HFFc6 (cell line): ENCODE data around the gene SAMD9. TPM values are rescaled to one million over a fixed set of nuclear protein-coding genes. Genes with fewer than 3 reads are reported as not detected.
"Not testable (repeated sequence)": the region's sequence is repeated elsewhere in the genome, so short reads cannot be mapped to it uniquely, and the experiment has no call there.

Experiments
- DNase-seq: peaks from one replicate; pipeline ENCODE4 v3.0.0-alpha.2; 2018
- H3K27ac Mint-ChIP-seq: 2 replicates; pipeline ENCODE4 v1.8.0; 2020; ENCODE audit warnings: mild to moderate bottlenecking, mixed read lengths
- H3K27me3 Mint-ChIP-seq: 2 replicates; pipeline ENCODE4 v1.8.0; 2021; ENCODE audit warnings: mild to moderate bottlenecking, moderate library complexity, mixed read lengths; ENCODE audit not compliant: insufficient read depth
- H3K36me3 Mint-ChIP-seq: 2 replicates; pipeline ENCODE4 v1.8.0; 2021; ENCODE audit warnings: low read depth, mixed read lengths
- H3K4me1 Mint-ChIP-seq: 2 replicates; pipeline ENCODE4 v1.8.0; 2020; ENCODE audit warnings: low read depth, mixed read lengths
- H3K4me3 Mint-ChIP-seq: 2 replicates; pipeline ENCODE4 v1.8.0; 2020; ENCODE audit warnings: mild to moderate bottlenecking, moderate library complexity, mixed read lengths
- H3K9me3 Mint-ChIP-seq: 2 replicates; pipeline ENCODE4 v1.8.0; 2020; ENCODE audit warnings: mild to moderate bottlenecking, mixed read lengths
- CTCF ChIP-seq: fragments of 200-600 bp; sonication (generic); IDR thresholded peaks from 2 replicates; pipeline ENCODE4 v1.5.0; 2021; ENCODE audit warnings: antibody characterized with exemption, mild to moderate bottlenecking
- total RNA-seq, 6 experiments: library from RNA; stranded (reverse); fragmentation: NEBNext Ultra II Directional; extraction: Animal tissue kit (Norgen Biotek cat#: 25700); gene quantifications; 2 replicates in 1 of 6; 3 replicates in 5 of 6; pipeline ENCODE4 v1.2.3, GENCODE V29; 2021

SAMD9 gene
- total RNA-seq, 6 experiments from 2014 or later, result 8.7 to 17.6 (median 14.4) TPM

DNA sequence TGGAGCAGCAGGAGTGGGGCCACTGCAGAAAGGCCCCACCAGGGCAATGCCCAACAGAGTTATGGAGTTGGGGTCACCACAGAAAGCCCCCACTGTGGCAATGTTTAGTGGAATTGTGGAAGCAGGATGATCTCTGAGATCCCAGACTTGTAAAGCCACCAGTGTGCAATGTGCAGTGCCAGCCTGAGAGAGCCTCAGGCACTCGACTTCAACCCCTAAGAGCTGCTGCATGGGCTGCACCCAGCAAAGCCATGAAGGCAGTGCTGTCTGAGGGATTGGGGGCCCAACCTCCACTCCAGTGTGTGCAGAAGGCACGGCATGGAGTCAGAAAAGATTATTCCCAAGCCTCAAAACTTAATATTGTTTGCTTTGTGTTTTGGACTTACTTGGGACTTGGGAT lies 20.4 kb downstream of the SAMD9 start:
- no peak for DNase-seq
- no peaks in the 10 kb centered on the region for H3K4me1 Mint-ChIP-seq
- H3K36me3 Mint-ChIP-seq, result peaks cover 6% of the 10 kb centered on the region
- no peaks in the 10 kb centered on the region for H3K9me3 Mint-ChIP-seq
- H3K27me3 Mint-ChIP-seq, result peaks cover 6% of the 10 kb centered on the region
- TF ChIP-seq CTCF, result no peak
- no peak overlapping the region for H3K4me3 Mint-ChIP-seq
- no peak overlapping the region for H3K27ac Mint-ChIP-seq

DNA sequence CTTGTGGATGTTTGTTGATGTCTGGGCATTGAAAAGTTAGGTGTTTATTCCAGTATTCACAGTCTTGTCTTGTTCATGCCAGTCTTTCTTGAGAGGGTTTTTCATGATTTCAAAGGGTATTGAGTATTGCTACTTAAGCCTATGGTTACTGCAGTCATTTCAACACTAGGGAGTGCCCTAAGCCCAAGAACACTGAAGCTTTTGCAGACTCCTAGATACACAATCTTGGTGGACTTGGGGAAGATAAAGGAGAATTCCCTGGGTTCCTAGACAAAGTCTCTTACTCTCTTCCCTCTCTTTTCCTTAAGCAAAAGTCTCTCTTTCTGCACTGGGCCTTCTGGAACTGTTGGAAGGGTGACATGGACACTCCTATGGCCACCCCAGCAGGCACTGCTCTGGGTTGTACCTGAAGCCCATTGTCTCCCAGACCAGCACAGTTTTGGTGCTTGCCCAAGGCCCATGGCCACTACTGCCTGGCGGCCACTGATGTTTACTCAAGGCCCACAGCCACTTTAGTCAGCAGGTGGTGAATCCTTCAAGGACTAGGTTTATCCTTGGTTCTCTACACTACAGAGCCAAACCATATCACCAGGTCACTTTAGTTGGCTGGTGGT lies 24.9 kb downstream of the SAMD9 start:
- H3K27me3 Mint-ChIP-seq, result peaks cover 11% of the 10 kb centered on the region
- H3K4me1 Mint-ChIP-seq, result peaks cover 4% of the 10 kb centered on the region
- TF ChIP-seq CTCF, result peak; percentile 75
- H3K4me3 Mint-ChIP-seq, result no peak overlapping the region
- no peaks in the 10 kb centered on the region for H3K9me3 Mint-ChIP-seq
- H3K27ac Mint-ChIP-seq, result no peak overlapping the region
- H3K36me3 Mint-ChIP-seq, result no peaks in the 10 kb centered on the region
- peak; percentile 46 for DNase-seq

DNA sequence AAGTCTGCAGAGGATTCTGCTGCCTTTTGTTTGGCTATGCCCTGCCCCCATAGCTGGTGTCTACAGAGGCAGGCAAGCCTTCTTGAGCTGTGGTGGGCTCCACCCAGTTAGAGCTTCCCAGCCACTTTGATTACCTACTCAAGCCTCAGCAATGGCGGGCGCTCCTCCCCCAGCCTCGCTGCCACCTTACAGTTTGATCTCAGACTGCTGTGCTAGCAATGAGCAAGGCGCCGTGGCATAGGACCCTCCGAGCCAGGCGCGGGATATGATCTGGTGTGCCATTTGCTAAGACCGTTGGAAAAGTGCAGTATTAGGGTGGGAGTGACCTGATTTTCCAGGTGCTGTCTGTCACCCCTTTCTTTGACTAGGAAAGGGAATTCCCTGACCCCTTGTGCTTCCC lies 44.4 kb downstream of the SAMD9 start:
- not testable (repeated sequence) for H3K4me3 Mint-ChIP-seq, H3K9me3 Mint-ChIP-seq, H3K27ac Mint-ChIP-seq, DNase-seq, H3K36me3 Mint-ChIP-seq, H3K4me1 Mint-ChIP-seq
- peaks cover 16% of the 10 kb centered on the region for H3K27me3 Mint-ChIP-seq

- Mint-ChIP-seq H3K9me3 (peaks cover 17% of the 10 kb centered on the region; the same call in 1 of the 2 replicates), H3K4me3 (no peak overlapping the region), H3K27ac (no peak overlapping the region), H3K27me3 (peaks cover 13% of the 10 kb centered on the region), H3K4me1 (no peaks in the 10 kb centered on the region), H3K36me3 (no peaks in the 10 kb centered on the region)
- TF ChIP-seq CTCF, result no peak
- DNase-seq, result no peak
Observed at GRCh38 chr7:93062599-93062998, 55.2 kb downstream of the SAMD9 start.

DNA sequence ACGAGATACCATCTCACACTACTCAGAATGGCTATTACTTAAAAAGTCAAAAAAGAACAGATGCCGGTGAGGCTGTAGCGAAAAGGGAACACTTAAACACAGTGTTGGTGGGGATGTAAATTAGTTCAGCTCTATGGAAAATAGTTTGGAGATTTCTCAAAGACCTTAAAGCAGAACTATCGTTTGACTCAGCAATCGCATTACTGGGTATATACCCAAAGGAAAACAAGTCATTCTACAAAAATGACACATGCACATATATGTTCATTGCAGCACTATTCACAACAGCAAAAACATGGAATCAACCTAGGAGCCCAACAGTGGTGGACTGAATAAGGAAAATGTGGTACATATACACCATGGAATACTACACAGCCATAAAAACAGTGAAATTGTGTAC lies 56.9 kb downstream of the SAMD9 start:
- no peak overlapping the region for H3K4me3 Mint-ChIP-seq
- H3K9me3 Mint-ChIP-seq, result peaks cover 8% of the 10 kb centered on the region; the same call in 1 of the 2 replicates
- no peaks in the 10 kb centered on the region for H3K4me1 Mint-ChIP-seq
- H3K27me3 Mint-ChIP-seq, result peaks cover 10% of the 10 kb centered on the region
- no peak for DNase-seq
- H3K27ac Mint-ChIP-seq, result no peak overlapping the region
- TF ChIP-seq CTCF, result no peak
- no peaks in the 10 kb centered on the region for H3K36me3 Mint-ChIP-seq

GRCh38 chr7:93060025-93060424 lies 57.8 kb downstream of the SAMD9 start:
- Mint-ChIP-seq H3K36me3 (no peaks in the 10 kb centered on the region), H3K4me1 (peaks cover 3% of the 10 kb centered on the region; the same call in 1 of the 2 replicates), H3K27ac (no peak overlapping the region), H3K4me3 (no peak overlapping the region), H3K9me3 (no peaks in the 10 kb centered on the region), H3K27me3 (peaks cover 10% of the 10 kb centered on the region)
- no peak for DNase-seq
- no peak for TF ChIP-seq CTCF

GRCh38 chr7:93056621-93057020 lies 61.2 kb downstream of the SAMD9 start:
- not testable (repeated sequence) for H3K4me3 Mint-ChIP-seq

More at GRCh38 chr7:93056621-93057020, 61.2 kb downstream of the SAMD9 start:
- not testable (repeated sequence) for H3K9me3 Mint-ChIP-seq, H3K36me3 Mint-ChIP-seq, H3K27me3 Mint-ChIP-seq, H3K27ac Mint-ChIP-seq, DNase-seq
- H3K4me1 Mint-ChIP-seq, result peaks cover 15% of the 10 kb centered on the region; the same call in 1 of the 2 replicates
